ENCODE data around the gene BIRC5. TPM values are rescaled to one million over a fixed set of nuclear protein-coding genes. Genes with fewer than 3 reads are reported as not detected.

The BIRC5 gene
- total RNA-seq, 1 donor from 2014 or later, result 0.69 TPM

GRCh38 chr17:78237401-78238012 lies 23.5 kb downstream of the BIRC5 start:
- intact Hi-C loops (cut with micrococcal nuclease), result no loop called here
- DNase-seq, result no peak
- Histone ChIP-seq H3K27me3 (ENCODE audit: low read depth) (peaks cover 13% of the 10 kb centered on the region), H3K4me1 (peaks cover 6% of the 10 kb centered on the region), H3K36me3 (no peaks in the 10 kb centered on the region), H3K9me3 (replicated peaks) (no peaks in the 10 kb centered on the region), H3K4me3 (no peak overlapping the region), H3K27ac (replicated peaks) (no peak overlapping the region)
- TF ChIP-seq, protein P1, sequence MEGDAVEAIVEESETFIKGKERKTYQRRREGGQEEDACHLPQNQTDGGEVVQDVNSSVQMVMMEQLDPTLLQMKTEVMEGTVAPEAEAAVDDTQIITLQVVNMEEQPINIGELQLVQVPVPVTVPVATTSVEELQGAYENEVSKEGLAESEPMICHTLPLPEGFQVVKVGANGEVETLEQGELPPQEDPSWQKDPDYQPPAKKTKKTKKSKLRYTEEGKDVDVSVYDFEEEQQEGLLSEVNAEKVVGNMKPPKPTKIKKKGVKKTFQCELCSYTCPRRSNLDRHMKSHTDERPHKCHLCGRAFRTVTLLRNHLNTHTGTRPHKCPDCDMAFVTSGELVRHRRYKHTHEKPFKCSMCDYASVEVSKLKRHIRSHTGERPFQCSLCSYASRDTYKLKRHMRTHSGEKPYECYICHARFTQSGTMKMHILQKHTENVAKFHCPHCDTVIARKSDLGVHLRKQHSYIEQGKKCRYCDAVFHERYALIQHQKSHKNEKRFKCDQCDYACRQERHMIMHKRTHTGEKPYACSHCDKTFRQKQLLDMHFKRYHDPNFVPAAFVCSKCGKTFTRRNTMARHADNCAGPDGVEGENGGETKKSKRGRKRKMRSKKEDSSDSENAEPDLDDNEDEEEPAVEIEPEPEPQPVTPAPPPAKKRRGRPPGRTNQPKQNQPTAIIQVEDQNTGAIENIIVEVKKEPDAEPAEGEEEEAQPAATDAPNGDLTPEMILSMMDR (IDR thresholded peaks at IDR 0.05; ENCODE audit: borderline replicate concordance), result no peak

- TF ChIP-seq, protein P1 (IDR thresholded peaks at IDR 0.05; ENCODE audit: borderline replicate concordance), result no peak
- Histone ChIP-seq H3K36me3 (no peaks in the 10 kb centered on the region), H3K27ac (replicated peaks) (no peak overlapping the region), H3K4me3 (no peak overlapping the region), H3K4me1 (peaks cover 6% of the 10 kb centered on the region), H3K27me3 (ENCODE audit: low read depth) (no peaks in the 10 kb centered on the region), H3K9me3 (replicated peaks) (no peaks in the 10 kb centered on the region)
- DNase-seq, result no peak
- intact Hi-C loops (cut with micrococcal nuclease), result no loop called here
Measured at GRCh38 chr17:78238823-78239488, 24.9 kb downstream of the BIRC5 start.

GRCh38 chr17:78239489-78239931 lies 25.5 kb downstream of the BIRC5 start:
- H3K36me3 ChIP-seq, result no peaks in the 10 kb centered on the region
- TF ChIP-seq, protein P1 (IDR thresholded peaks at IDR 0.05; ENCODE audit: borderline replicate concordance), result no peak
- no peaks in the 10 kb centered on the region for H3K9me3 ChIP-seq (replicated peaks)
- no peaks in the 10 kb centered on the region for H3K27me3 ChIP-seq (ENCODE audit: low read depth)
- peaks cover 4% of the 10 kb centered on the region for H3K4me1 ChIP-seq
- H3K4me3 ChIP-seq, result no peak overlapping the region
- no peak overlapping the region for H3K27ac ChIP-seq (replicated peaks)
- intact Hi-C loops (cut with micrococcal nuclease), result no loop called here
- no peak for DNase-seq

DNA sequence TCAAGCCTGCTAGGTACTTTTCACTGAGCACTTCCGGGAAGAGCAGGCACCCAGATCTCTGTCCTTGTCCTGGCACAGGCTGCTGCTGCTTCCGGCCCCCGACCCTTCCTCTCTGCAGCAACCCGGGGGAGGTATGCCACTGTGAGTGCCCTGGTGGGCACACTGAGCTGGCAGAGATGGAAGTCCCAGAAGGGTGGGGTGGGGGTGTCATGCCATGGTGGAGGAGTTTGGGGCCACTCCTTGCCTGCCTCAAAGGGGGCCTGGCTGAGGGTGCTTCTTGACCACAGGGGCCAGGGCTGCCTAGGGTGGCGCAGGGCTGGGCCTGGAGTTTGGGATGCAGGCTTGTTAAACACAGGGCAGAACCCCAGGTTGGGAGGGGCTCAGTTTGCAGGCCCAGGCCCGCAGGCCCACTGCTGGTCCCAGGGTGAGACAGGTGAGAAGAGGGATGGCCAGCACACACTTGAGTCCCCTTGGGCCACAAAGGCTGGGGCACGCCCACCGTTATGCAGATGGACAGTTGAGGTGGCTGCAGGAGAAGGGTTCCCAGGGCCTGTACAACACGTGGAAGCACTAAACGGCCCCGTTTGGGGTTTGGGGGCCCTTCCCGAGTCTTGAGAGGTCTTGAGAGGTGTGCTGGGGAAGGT lies 26.1 kb downstream of the BIRC5 start:
- no peaks in the 10 kb centered on the region for H3K36me3 ChIP-seq
- DNase-seq, result no peak
- H3K4me1 ChIP-seq, result no peaks in the 10 kb centered on the region
- H3K9me3 ChIP-seq (replicated peaks), result no peaks in the 10 kb centered on the region
- intact Hi-C loops (cut with micrococcal nuclease), result no loop called here
- TF ChIP-seq, protein P1 (IDR thresholded peaks at IDR 0.05; ENCODE audit: borderline replicate concordance), result no peak
- no peak overlapping the region for H3K4me3 ChIP-seq
- no peaks in the 10 kb centered on the region for H3K27me3 ChIP-seq (ENCODE audit: low read depth)
- no peak overlapping the region for H3K27ac ChIP-seq (replicated peaks)

GRCh38 chr17:78240839-78241238 lies 26.8 kb downstream of the BIRC5 start:
- Histone ChIP-seq H3K27ac (replicated peaks) (no peak overlapping the region), H3K9me3 (replicated peaks) (no peaks in the 10 kb centered on the region), H3K36me3 (no peaks in the 10 kb centered on the region), H3K4me3 (no peak overlapping the region), H3K4me1 (no peaks in the 10 kb centered on the region), H3K27me3 (ENCODE audit: low read depth) (no peaks in the 10 kb centered on the region)
- DNase-seq, result no peak
- intact Hi-C loops (cut with micrococcal nuclease), result no loop called here
- TF ChIP-seq, protein P1 (IDR thresholded peaks at IDR 0.05; ENCODE audit: borderline replicate concordance), result no peak

All from left ventricle myocardium inferior (tissue), 1 donor.